MV-4-11 (cell line): Measurements from ENCODE around the gene KLK15.
"Not testable (repeated sequence)": the region's sequence is repeated elsewhere in the genome, so short reads cannot be mapped to it uniquely, and the experiment has no call there.

Source experiments
- DNase-seq: peaks from one replicate; lab custom pipeline; 2025; lab: John Stamatoyannopoulos, UW

KLK15 gene

GRCh38 chr19:50820549-50821247 lies 12.7 kb downstream of the KLK15 start:
- no peak for DNase-seq

- DNase-seq, result no peak
These were observed 13.3 kb downstream of the KLK15 start for GRCh38 chr19:50820086-50820485.

GRCh38 chr19:50819636-50820035 lies 13.7 kb downstream of the KLK15 start:
- no peak for DNase-seq

DNA sequence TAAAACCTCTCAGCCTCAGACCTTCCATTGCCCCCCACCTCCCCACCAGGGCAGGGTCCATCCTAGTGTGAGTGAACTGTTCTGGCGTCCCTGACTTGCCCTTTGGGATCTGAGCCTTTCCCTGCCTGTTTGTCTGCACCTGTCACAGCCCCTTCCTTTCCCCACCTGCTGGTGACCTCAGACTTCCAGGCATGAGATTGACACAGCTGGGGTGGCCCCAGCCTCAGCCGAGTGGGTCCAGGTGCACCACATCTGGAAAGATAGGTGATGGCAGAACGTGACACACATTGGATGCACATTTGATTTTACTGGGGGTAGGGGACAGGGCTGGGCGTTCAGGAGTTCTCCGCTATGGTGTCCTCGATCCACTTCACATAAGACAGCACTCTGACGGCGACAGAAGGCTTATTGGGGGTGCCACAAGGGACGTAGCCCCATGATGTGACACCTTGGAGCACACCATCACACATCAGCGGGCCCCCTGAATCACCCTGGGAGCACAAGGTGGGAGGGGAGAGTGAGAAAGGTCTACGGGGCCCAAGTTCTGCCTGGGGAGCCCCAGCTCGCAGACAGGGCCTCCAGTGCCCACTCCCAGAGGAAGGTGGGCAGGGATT lies 14.4 kb downstream of the KLK15 start:
- DNase-seq, result no peak

DNA sequence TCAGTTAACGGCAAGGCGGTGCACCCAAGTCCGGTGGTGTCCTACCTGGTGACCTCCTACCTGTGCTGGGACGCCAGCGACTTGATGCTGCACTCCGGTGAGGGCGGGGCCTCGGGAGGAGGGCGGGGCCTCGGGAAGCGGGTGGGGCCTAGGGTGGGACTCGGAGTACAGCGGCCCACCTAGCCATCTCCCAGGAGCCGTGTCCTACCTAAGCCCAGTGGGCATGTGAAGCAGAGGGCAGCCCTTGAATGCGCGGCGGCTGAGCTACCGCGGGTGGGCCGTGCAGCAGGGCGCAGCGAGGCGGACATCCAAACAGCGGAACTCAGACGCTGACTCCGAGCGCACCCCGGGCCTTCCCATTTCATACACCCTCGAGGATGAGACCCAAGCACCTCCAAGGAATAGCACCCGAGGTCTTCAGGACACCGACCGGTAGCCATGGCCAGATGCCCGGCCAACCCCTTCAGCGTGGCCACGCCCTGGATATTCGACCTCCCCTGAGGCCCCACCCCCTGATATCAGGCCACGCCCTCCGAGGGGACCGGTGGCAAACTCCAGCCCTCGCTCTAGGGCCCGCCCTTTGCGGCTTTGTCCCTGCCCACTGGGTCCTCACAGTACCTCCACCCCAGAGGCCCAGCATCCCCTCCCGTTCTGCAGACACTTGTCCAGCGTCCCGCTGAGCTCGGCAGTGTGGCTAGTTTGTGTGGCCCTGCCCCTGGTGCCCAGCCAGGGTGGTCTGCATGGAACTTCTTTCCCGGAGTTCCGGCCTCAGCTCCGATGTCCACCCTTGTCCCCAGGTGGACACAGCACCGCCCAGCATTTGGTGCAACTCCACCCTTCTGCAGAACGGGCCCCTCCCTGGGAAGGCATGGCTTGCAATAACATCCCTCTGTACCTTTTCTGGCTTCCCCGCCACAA lies 15.2 kb downstream of the KLK15 start:
- DNase-seq, result peak; percentile 47

- no peak for DNase-seq
These were observed 17.9 kb downstream of the KLK15 start for GRCh38 chr19:50815439-50815838.

- DNase-seq, result no peak
These were observed 18.5 kb downstream of the KLK15 start for GRCh38 chr19:50814883-50815282.

DNA sequence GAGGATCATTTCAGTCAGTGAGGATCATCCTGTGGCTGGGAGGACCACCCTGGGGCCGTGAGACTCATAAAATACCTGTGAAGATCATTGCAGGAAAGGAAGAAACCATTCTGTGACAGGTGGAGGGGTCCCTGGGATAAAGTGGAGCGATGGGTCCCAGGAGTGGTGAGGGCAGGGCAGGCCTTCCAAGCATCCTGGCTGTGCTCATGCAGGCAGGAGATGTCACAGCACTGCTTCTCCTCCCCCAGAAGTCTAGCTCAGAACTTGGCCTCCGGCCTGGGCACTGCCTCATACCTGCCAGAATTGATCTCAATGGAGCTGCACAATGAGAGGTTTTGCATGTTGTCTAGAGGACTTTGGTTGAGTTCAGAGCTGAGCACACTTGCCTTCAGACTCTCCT lies 20.9 kb downstream of the KLK15 start:
- DNase-seq, result no peak

DNA sequence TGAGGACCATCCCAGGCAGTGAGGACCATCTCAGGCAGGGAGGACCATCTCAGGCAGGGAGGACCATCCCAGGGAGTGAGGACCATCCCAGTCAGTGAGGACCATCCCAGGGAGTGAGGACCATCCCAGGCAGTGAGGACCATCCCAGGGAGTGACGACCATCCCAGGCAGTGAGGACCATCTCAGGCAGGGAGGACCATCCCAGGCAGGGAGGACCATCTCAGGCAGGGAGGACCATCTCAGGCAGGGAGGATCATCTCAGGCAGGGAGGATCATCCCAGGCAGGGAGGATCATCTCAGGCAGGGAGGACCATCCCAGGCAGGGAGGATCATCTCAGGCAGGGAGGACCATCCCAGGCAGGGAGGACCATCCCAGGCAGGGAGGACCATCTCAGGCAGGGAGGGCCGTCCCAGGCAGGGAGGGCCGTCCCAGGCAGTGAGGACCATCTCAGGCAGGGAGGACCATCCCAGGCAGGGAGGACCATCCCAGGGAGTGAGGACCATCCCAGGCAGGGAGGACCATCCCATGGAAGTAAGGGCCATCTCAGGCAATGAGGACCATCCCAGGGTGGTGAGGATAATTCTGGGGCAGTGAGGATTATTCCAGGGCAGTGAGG lies 21.6 kb downstream of the KLK15 start:
- not testable (repeated sequence) for DNase-seq

- no peak for DNase-seq
These were observed 24.5 kb downstream of the KLK15 start for GRCh38 chr19:50808856-50809255.

DNA sequence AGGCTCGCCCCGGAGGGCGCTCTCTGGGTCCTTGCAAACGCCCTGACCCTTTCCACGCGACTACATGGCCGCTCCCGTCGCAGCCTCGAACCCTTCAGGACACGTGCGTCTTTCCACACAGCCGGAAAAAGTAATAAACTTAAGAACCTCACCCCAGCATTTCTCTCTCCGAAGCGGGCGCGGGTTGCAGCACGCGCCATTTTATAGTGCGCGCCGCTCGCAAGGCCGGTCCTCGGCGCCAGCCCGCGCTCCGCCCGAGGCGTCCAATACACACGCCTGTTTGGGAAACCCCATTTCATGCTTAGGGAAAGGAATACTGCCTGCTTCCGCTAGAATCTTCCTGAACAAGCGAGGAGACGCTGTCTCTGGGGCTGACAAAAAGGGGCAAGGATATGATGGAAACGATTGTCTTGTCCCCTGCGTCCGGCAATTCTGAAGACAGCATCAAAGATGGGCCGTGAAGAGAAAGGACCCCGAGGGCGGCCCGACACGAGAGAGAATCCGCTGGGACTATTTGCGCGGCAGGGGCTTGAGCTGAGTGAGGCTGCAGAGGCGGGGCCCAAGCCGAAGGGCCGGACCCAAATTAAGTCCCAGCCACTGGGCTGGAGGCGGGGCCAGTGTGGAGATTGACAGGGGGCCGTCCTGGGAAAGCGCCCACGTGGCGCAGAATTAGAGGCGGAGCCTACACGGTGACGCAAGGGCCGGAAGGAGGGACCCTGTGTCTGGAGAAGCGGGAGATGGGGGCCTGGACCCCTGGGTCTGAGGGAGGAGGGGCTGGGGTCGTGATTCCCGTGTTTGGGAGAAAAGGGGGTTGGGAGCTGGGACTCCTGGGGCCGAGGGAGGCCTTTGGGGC lies 28.7 kb downstream of the KLK15 start:
- DNase-seq, result peak; percentile 100

DNA sequence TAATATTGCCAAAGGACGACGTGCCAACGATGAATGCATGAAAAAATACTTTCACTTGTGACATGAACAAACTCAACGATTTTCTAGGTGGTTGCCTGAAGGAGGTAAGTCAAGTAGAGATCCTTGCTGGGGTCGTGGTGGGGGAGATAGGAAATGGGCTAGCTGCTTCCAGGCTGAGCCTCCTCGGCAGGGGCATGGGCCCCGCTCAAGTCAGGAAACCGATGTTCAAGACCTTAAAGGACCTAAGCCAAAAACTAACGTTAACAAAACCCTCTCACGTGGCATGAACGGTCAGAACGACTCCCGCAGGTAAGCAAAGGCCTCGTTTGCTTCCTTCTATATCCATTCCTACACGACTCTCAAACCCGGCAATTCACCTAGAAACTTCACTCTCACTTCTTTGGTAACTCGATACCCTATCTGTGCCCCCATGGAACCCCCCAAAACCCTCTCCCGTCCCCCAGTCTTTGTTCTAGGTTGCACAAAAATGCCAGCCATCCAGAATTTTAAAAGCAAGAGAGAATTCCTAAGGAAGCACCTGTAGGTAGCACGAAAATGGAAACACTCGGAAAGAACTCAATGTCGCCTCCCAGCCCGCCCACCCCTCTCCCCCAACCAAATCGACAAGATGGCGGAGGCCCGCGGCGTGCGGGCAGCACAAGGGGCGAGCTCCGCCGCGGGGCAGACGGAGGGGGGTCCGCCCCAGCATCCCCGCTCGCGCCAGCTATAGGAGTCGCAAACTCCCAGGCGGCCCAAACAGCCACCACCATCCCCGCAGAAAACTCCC lies 29.5 kb downstream of the KLK15 start:
- no peak for DNase-seq

DNA sequence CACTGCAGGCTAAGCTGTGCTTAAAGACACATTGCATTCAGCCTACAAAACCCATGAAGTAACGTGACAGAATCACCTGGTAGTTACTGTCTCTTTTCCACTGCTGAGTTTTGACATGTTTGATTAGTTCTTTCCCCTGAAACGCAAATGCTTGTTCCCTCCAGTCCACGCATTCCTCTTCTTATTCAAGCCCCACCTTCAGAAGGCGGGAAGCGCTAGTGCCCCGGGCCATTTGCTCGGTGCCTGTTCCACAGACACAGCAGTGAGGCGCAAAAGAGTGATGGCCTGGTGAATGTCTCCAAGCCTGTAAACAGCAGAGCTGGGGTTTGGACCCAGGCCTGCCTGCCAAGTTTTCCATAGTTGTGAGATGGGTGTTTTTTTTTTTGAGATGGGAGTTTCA lies 32.3 kb downstream of the KLK15 start:
- DNase-seq, result no peak

DNA sequence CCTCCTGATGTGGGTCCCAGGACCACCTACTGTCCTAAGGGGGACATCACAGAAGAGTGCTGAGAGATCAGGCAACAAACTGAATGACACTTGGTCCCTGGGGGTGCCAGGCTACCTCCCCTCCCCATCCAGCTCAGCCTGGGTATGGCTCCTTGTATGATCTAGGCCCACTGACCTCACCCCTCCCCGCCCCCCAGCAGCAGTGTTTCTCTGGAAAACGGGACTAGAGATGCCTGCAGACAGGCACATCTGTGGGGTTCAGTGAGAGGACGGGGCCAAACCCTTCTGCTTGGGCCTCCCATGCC lies 33.9 kb downstream of the KLK15 start:
- no peak for DNase-seq

- no peak for DNase-seq
These were observed 34.5 kb downstream of the KLK15 start for GRCh38 chr19:50798659-50799546.

DNA sequence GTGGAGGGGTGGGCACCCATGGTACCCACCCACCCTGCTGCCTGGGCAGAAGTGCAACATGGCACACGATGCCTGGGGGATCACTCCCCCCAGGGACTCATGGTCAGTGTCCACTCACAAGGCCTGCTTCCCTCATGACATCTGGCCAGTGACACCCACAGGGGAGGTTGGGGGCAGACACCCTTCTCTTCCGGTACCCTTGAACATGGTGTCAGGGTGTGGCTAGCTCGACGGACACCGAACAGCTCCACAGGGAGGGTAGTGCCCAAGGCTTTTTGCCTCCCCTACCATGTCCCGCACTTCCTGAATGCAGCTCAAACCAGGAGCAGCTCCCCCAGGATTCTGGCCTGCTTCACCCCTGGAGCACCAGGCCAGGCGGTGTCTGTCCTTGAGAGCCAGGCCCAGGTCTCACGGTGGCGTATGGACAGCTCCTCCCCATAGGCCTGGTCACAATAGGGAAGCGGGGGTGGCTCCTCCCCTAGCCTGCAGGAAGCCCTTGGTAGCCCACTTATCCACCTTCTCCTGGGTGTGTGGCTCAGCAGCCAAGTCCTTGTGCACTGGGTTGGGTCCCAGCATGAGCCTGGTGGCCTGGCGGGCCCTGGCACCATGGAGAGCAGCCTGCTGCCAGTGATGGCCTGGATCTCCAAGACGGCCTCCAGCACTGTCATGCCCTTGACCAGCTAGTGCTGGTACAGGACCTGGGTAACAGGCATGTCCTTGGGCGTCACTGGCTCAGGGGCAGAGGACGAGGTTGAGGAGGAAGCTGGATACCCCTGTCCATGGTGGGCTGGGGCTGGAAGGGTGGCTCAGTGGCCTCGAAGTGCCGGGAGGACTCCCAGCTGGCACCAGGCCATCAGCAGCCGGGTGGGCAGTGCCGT lies 35.4 kb downstream of the KLK15 start:
- DNase-seq, result no peak

DNA sequence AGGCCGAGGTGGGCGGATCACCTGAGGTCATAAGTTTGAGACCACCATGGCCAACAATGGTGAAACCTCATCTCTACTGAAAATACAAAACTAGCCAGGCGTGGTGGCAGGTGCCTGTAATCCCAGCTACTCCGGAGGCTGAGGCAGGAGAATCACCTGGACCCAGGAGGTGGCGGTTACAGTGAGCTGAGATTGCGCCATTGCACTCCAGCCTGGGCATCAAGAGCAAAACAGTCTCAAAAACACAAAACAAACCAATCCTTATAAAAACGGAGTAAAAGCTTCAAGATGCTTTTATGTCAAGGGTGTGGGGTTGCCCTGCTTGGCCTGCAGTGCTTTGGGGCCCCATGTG lies 36.0 kb downstream of the KLK15 start:
- DNase-seq, result no peak

DNA sequence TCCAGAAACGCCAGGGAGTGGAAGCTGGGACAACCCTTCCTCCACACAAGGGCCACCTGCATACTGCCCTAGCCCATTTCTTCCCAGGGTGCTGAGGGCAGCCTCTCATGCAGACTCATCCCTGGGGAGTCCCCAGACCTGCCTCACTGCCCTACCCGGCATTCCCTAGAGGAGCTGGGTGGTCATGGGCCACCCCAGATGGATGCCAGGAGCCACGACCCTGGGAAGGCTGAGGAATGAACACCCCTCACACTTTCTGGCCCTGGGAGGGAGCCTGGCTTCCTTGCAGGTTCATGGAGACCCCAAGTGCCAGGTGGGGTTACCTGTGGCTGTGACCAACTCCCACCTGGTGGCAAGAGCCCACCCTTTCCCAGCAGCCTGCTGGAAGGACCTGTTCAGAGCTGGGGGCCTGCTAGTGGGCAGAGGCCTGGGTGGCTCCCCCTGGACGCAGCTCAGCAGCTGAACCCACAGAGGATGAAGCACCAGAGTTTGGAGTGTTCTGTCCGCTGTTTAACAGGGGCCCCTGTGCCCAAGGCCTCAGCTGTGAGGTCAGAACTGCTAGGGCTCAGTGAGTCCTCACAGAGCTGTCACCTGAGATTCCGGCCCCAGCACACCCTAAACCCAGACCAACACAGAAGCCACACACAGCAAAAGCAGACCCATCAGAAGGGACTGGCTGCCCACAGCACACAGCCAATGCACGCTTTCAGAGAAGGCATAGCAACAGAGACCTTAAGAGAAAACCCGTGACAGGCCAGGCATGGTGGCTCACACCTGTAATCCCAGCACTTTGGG lies 36.5 kb downstream of the KLK15 start:
- DNase-seq, result no peak
